ENCODE measurements around the gene CREB1.
"Not testable (repeated sequence)": the region's sequence is repeated elsewhere in the genome, so short reads cannot be mapped to it uniquely, and the experiment has no call there.

Gene CREB1

GRCh38 chr2:207492461-207492860 is 37.3 kb upstream of the CREB1 start:
- H3K9me3 ChIP-seq (ENCODE audit: control extremely low read depth in 1 of 5, control insufficient read depth in 4 of 5, insufficient read depth in 2 of 5, low read depth in 1 of 5, low read length in 4 of 5), result no peaks in the 10 kb centered on the region
- H3K27ac ChIP-seq (ENCODE audit: insufficient read depth in 1 of 2, low read depth in 1 of 2, low read length in 2 of 2, poor library complexity in 1 of 2, severe bottlenecking in 2 of 2), result peak overlapping the region in 1 of 2 experiments; percentile 17
- H3K27me3 ChIP-seq (replicated peaks in 2 of 5; ENCODE audit: control insufficient read depth in 4 of 5, insufficient read depth in 5 of 5, low read length in 4 of 5), result no peaks in the 10 kb centered on the region
- H3K4me3 ChIP-seq (ENCODE audit: control insufficient read depth in 1 of 7, extremely low read depth in 1 of 7, insufficient read depth in 4 of 7, low read depth in 2 of 7, low read length in 6 of 7), result no peak overlapping the region
- ChIA-PET POLR2A (no interaction called here), CTCF (interaction anchor here (0.7 to 1.3 kb wide), 2 partner anchors 10 to 419 kb away, joined by 3 read pairs; no protein-coding TSS in a partner anchor)
- H3K4me1 ChIP-seq (ENCODE audit: control extremely low read depth in 1 of 4, control insufficient read depth in 4 of 4, insufficient read depth in 4 of 4, low read length in 3 of 4), result peaks cover 0 to 20% (median 5%) of the 10 kb centered on the region in 4 experiments
- no peaks in the 10 kb centered on the region for H3K36me3 ChIP-seq (ENCODE audit: control insufficient read depth in 4 of 4, insufficient read depth in 4 of 4, low read length in 3 of 4)
- peak in 1 of 3 donors; percentile 19 for DNase-seq
- WGBS (ENCODE audit: insufficient coverage), result 14% methylated on average over 1 of the region's 1 CpG

GRCh38 chr2:207494137-207494536 is 35.6 kb upstream of the CREB1 start:
- POLR2A ChIA-PET, result interaction anchor here (0.6 kb wide), 1 partner anchor 582 kb away, joined by 3 read pairs; no protein-coding TSS in a partner anchor
- Histone ChIP-seq H3K4me3 (ENCODE audit: control insufficient read depth in 1 of 7, extremely low read depth in 1 of 7, insufficient read depth in 4 of 7, low read depth in 2 of 7, low read length in 6 of 7) (no peak overlapping the region), H3K9me3 (ENCODE audit: control extremely low read depth in 1 of 5, control insufficient read depth in 4 of 5, insufficient read depth in 2 of 5, low read depth in 1 of 5, low read length in 4 of 5) (no peaks in the 10 kb centered on the region), H3K27ac (ENCODE audit: insufficient read depth in 1 of 2, low read depth in 1 of 2, low read length in 2 of 2, poor library complexity in 1 of 2, severe bottlenecking in 2 of 2) (no peak overlapping the region), H3K27me3 (replicated peaks in 2 of 5; ENCODE audit: control insufficient read depth in 4 of 5, insufficient read depth in 5 of 5, low read length in 4 of 5) (no peaks in the 10 kb centered on the region), H3K4me1 (ENCODE audit: control extremely low read depth in 1 of 4, control insufficient read depth in 4 of 4, insufficient read depth in 4 of 4, low read length in 3 of 4) (peaks cover under 1 to 28% (median 8%) of the 10 kb centered on the region in 4 experiments), H3K36me3 (ENCODE audit: control insufficient read depth in 4 of 4, insufficient read depth in 4 of 4, low read length in 3 of 4) (no peaks in the 10 kb centered on the region)
- CTCF ChIA-PET, result no interaction called here
- WGBS (ENCODE audit: insufficient coverage), result no CpG with 5 or more reads among the region's 1 CpG
- DNase-seq, result no peak

- WGBS (ENCODE audit: insufficient coverage), result 95% methylated on average over 6 of the region's 12 CpGs
- H3K9me3 ChIP-seq (ENCODE audit: control extremely low read depth in 1 of 5, control insufficient read depth in 4 of 5, insufficient read depth in 2 of 5, low read depth in 1 of 5, low read length in 4 of 5); H3K4me3 ChIP-seq (ENCODE audit: control insufficient read depth in 1 of 7, extremely low read depth in 1 of 7, insufficient read depth in 4 of 7, low read depth in 2 of 7, low read length in 6 of 7); POLR2A ChIA-PET; H3K27me3 ChIP-seq (replicated peaks in 2 of 5; ENCODE audit: control insufficient read depth in 4 of 5, insufficient read depth in 5 of 5, low read length in 4 of 5); H3K27ac ChIP-seq (ENCODE audit: insufficient read depth in 1 of 2, low read depth in 1 of 2, low read length in 2 of 2, poor library complexity in 1 of 2, severe bottlenecking in 2 of 2); H3K36me3 ChIP-seq (ENCODE audit: control insufficient read depth in 4 of 4, insufficient read depth in 4 of 4, low read length in 3 of 4); DNase-seq: not testable (repeated sequence)
- CTCF ChIA-PET, result interaction anchor here (0.8 to 2.8 kb wide), 3 partner anchors 12 to 13 kb away, joined by 3 to 7 read pairs (median 3); no protein-coding TSS in a partner anchor
- peaks cover 2 to 46% (median 11%) of the 10 kb centered on the region in 4 experiments for H3K4me1 ChIP-seq (ENCODE audit: control extremely low read depth in 1 of 4, control insufficient read depth in 4 of 4, insufficient read depth in 4 of 4, low read length in 3 of 4)
Observed at GRCh38 chr2:207496936-207497335, 32.8 kb upstream of the CREB1 start.

- Histone ChIP-seq H3K4me1 (ENCODE audit: control extremely low read depth in 1 of 4, control insufficient read depth in 4 of 4, insufficient read depth in 4 of 4, low read length in 3 of 4) (peaks cover 0 to 46% (median 9%) of the 10 kb centered on the region in 4 experiments), H3K4me3 (ENCODE audit: control insufficient read depth in 1 of 7, extremely low read depth in 1 of 7, insufficient read depth in 4 of 7, low read depth in 2 of 7, low read length in 6 of 7) (no peak overlapping the region), H3K27me3 (replicated peaks in 2 of 5; ENCODE audit: control insufficient read depth in 4 of 5, insufficient read depth in 5 of 5, low read length in 4 of 5) (no peaks in the 10 kb centered on the region), H3K9me3 (ENCODE audit: control extremely low read depth in 1 of 5, control insufficient read depth in 4 of 5, insufficient read depth in 2 of 5, low read depth in 1 of 5, low read length in 4 of 5) (no peaks in the 10 kb centered on the region), H3K36me3 (ENCODE audit: control insufficient read depth in 4 of 4, insufficient read depth in 4 of 4, low read length in 3 of 4) (no peaks in the 10 kb centered on the region), H3K27ac (ENCODE audit: insufficient read depth in 1 of 2, low read depth in 1 of 2, low read length in 2 of 2, poor library complexity in 1 of 2, severe bottlenecking in 2 of 2) (no peak overlapping the region)
- POLR2A ChIA-PET, result interaction anchor here (0.5 to 0.6 kb wide), 2 partner anchors 213 to 801 kb away, joined by 3 read pairs; no protein-coding TSS in a partner anchor
- WGBS (ENCODE audit: insufficient coverage), result 100% methylated on average over 1 of the region's 1 CpG
- CTCF ChIA-PET, result interaction anchor here (0.8 to 2.8 kb wide), 2 partner anchors 13 kb away, joined by 3 to 7 read pairs; no protein-coding TSS in a partner anchor
- no peak for DNase-seq
Observed at GRCh38 chr2:207497596-207497995, 32.2 kb upstream of the CREB1 start.

GRCh38 chr2:207498427-207498826 is 31.3 kb upstream of the CREB1 start:
- ChIA-PET POLR2A (interaction anchor here (0.5 kb wide), 1 partner anchor 802 kb away, joined by 3 read pairs; no protein-coding TSS in a partner anchor), CTCF (interaction anchor here (2.8 kb wide), 1 partner anchor 14 kb away, joined by 7 read pairs; no protein-coding TSS in a partner anchor)
- H3K27ac ChIP-seq (ENCODE audit: insufficient read depth in 1 of 2, low read depth in 1 of 2, low read length in 2 of 2, poor library complexity in 1 of 2, severe bottlenecking in 2 of 2), result no peak overlapping the region
- H3K4me1 ChIP-seq (ENCODE audit: control extremely low read depth in 1 of 4, control insufficient read depth in 4 of 4, insufficient read depth in 4 of 4, low read length in 3 of 4), result peaks cover 4 to 45% (median 10%) of the 10 kb centered on the region in 4 experiments
- no peaks in the 10 kb centered on the region for H3K9me3 ChIP-seq (ENCODE audit: control extremely low read depth in 1 of 5, control insufficient read depth in 4 of 5, insufficient read depth in 2 of 5, low read depth in 1 of 5, low read length in 4 of 5)
- H3K4me3 ChIP-seq (ENCODE audit: control insufficient read depth in 1 of 7, extremely low read depth in 1 of 7, insufficient read depth in 4 of 7, low read depth in 2 of 7, low read length in 6 of 7), result no peak overlapping the region
- H3K27me3 ChIP-seq (replicated peaks in 2 of 5; ENCODE audit: control insufficient read depth in 4 of 5, insufficient read depth in 5 of 5, low read length in 4 of 5), result no peaks in the 10 kb centered on the region
- DNase-seq, result no peak
- 83% methylated on average over 3 of the region's 4 CpGs for WGBS (ENCODE audit: insufficient coverage)
- H3K36me3 ChIP-seq (ENCODE audit: control insufficient read depth in 4 of 4, insufficient read depth in 4 of 4, low read length in 3 of 4), result no peaks in the 10 kb centered on the region

GRCh38 chr2:207499114-207499513 is 30.6 kb upstream of the CREB1 start:
- H3K36me3 ChIP-seq (ENCODE audit: control insufficient read depth in 4 of 4, insufficient read depth in 4 of 4, low read length in 3 of 4), result no peaks in the 10 kb centered on the region
- H3K9me3 ChIP-seq (ENCODE audit: control extremely low read depth in 1 of 5, control insufficient read depth in 4 of 5, insufficient read depth in 2 of 5, low read depth in 1 of 5, low read length in 4 of 5), result no peaks in the 10 kb centered on the region
- WGBS (ENCODE audit: insufficient coverage), result no CpG with 5 or more reads among the region's 1 CpG
- DNase-seq, result peak in 2 of 3 donors; percentile 59 to 70
- CTCF ChIA-PET, result no interaction called here
- POLR2A ChIA-PET, result no interaction called here
- H3K27me3 ChIP-seq (replicated peaks in 2 of 5; ENCODE audit: control insufficient read depth in 4 of 5, insufficient read depth in 5 of 5, low read length in 4 of 5), result no peaks in the 10 kb centered on the region
- no peak overlapping the region for H3K27ac ChIP-seq (ENCODE audit: insufficient read depth in 1 of 2, low read depth in 1 of 2, low read length in 2 of 2, poor library complexity in 1 of 2, severe bottlenecking in 2 of 2)
- no peak overlapping the region for H3K4me3 ChIP-seq (ENCODE audit: control insufficient read depth in 1 of 7, extremely low read depth in 1 of 7, insufficient read depth in 4 of 7, low read depth in 2 of 7, low read length in 6 of 7)
- peaks cover 4 to 45% (median 10%) of the 10 kb centered on the region in 4 experiments for H3K4me1 ChIP-seq (ENCODE audit: control extremely low read depth in 1 of 4, control insufficient read depth in 4 of 4, insufficient read depth in 4 of 4, low read length in 3 of 4)

GRCh38 chr2:207501802-207502576 is 27.8 kb upstream of the CREB1 start:
- no peaks in the 10 kb centered on the region for H3K9me3 ChIP-seq (ENCODE audit: control extremely low read depth in 1 of 5, control insufficient read depth in 4 of 5, insufficient read depth in 2 of 5, low read depth in 1 of 5, low read length in 4 of 5)
- no peak for DNase-seq
- POLR2A ChIA-PET, result no interaction called here
- H3K4me3 ChIP-seq (ENCODE audit: control insufficient read depth in 1 of 7, extremely low read depth in 1 of 7, insufficient read depth in 4 of 7, low read depth in 2 of 7, low read length in 6 of 7), result no peak overlapping the region
- CTCF ChIA-PET, result interaction anchor here (0.6 to 3.8 kb wide), 3 partner anchors 12 to 26 kb away, joined by 3 to 12 read pairs (median 4); no protein-coding TSS in a partner anchor
- H3K36me3 ChIP-seq (ENCODE audit: control insufficient read depth in 4 of 4, insufficient read depth in 4 of 4, low read length in 3 of 4), result no peaks in the 10 kb centered on the region
- no peaks in the 10 kb centered on the region for H3K27me3 ChIP-seq (replicated peaks in 2 of 5; ENCODE audit: control insufficient read depth in 4 of 5, insufficient read depth in 5 of 5, low read length in 4 of 5)
- WGBS (ENCODE audit: insufficient coverage), result 88% methylated on average over 6 of the region's 7 CpGs
- no peak overlapping the region for H3K27ac ChIP-seq (ENCODE audit: insufficient read depth in 1 of 2, low read depth in 1 of 2, low read length in 2 of 2, poor library complexity in 1 of 2, severe bottlenecking in 2 of 2)
- peaks cover 6 to 70% (median 25%) of the 10 kb centered on the region in 4 experiments for H3K4me1 ChIP-seq (ENCODE audit: control extremely low read depth in 1 of 4, control insufficient read depth in 4 of 4, insufficient read depth in 4 of 4, low read length in 3 of 4)
